Kidney glomerular epithelial cell (primary cell): ENCODE results near the gene CHPF.

Source experiments
- DNase-seq: peaks from one replicate; lab custom pipeline; 2025; lab: John Stamatoyannopoulos, UW

The CHPF gene

GRCh38 chr2:219551441-219552381 lies 8.1 kb upstream of the CHPF start:
- DNase-seq: peak; percentile 22

GRCh38 chr2:219549619-219550018 lies 6.0 kb upstream of the CHPF start:
- no peak for DNase-seq

GRCh38 chr2:219548990-219549389 lies 5.4 kb upstream of the CHPF start:
- DNase-seq: no peak

- DNase-seq: no peak
Observed at GRCh38 chr2:219547621-219548020, 4.0 kb upstream of the CHPF start.

GRCh38 chr2:219545943-219546352 lies 2.3 kb upstream of the CHPF start:
- DNase-seq: no peak

GRCh38 chr2:219545295-219545942 lies 1.8 kb upstream of the CHPF start:
- DNase-seq: no peak

GRCh38 chr2:219544567-219544966 lies 958 bp upstream of the CHPF start:
- DNase-seq: no peak

GRCh38 chr2:219542931-219543595 lies 546 bp downstream of the CHPF start:
- peak; percentile 27 for DNase-seq

GRCh38 chr2:219541611-219542180 lies 1.9 kb downstream of the CHPF start:
- DNase-seq: peak; percentile 66

- DNase-seq: no peak
Observed at GRCh38 chr2:219540784-219541504, 2.7 kb downstream of the CHPF start.

GRCh38 chr2:219539926-219540678 lies 3.5 kb downstream of the CHPF start:
- no peak for DNase-seq

- DNase-seq: no peak
Observed at GRCh38 chr2:219538956-219539788, 4.4 kb downstream of the CHPF start.

- DNase-seq: peak; percentile 8
Observed at GRCh38 chr2:219538504-219538951, 5.1 kb downstream of the CHPF start.

- DNase-seq: no peak
Observed at GRCh38 chr2:219537657-219538488, 5.7 kb downstream of the CHPF start.

- DNase-seq: no peak
Observed at GRCh38 chr2:219536967-219537366, 6.6 kb downstream of the CHPF start.

- DNase-seq: no peak
Observed at GRCh38 chr2:219536425-219536824, 7.2 kb downstream of the CHPF start.

- no peak for DNase-seq
Observed at GRCh38 chr2:219533930-219534661, 9.5 kb downstream of the CHPF start.

- DNase-seq: no peak
Observed at GRCh38 chr2:219532378-219532649, 11.3 kb downstream of the CHPF start.
